ENCODE data around the gene SDC4. TPM values are rescaled to one million over a fixed set of nuclear protein-coding genes. Genes with fewer than 3 reads are reported as not detected.
A peak's percentile ranks its signal among the peaks of the same experiment; 100 is the strongest.

SDC4 gene
- total RNA-seq, 2 donors from 2014 or later, result 71.4 to 95.2 TPM

DNA sequence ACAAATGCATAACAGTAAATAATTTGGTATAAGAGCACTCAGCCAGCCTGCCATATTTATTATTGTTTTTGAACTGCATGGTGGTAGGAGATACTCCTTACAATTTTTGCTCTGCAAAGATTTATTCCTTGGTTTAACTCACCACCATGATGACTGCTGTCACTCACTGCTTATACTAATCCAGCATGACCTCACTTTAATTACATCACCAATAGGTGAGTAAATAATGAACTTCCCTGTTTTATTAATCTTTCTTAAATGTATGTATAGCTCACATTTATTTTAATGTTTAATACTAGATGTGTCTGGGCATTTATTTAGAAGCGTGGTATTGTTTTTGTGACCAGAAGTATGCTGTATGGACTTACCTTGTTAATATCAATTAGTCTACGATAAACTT lies 42.7 kb upstream of the SDC4 start:
- Histone ChIP-seq H3K4me1 (no peaks in the 10 kb centered on the region), H3K27me3 (no peaks in the 10 kb centered on the region), H3K36me3 (no peaks in the 10 kb centered on the region), H3K4me3 (no peak overlapping the region), H3K9me3 (no peaks in the 10 kb centered on the region), H3K27ac (no peak overlapping the region)
- no peak for DNase-seq (ENCODE audit: low spot score)
- TF ChIP-seq CTCF (IDR thresholded peaks at IDR 0.05), result no peak

GRCh38 chr20:45387274-45387673 lies 39.0 kb upstream of the SDC4 start:
- H3K27ac ChIP-seq, result no peak overlapping the region
- no peaks in the 10 kb centered on the region for H3K9me3 ChIP-seq
- no peaks in the 10 kb centered on the region for H3K4me1 ChIP-seq
- DNase-seq (ENCODE audit: low spot score), result no peak
- H3K4me3 ChIP-seq, result no peak overlapping the region
- H3K36me3 ChIP-seq, result no peaks in the 10 kb centered on the region
- no peaks in the 10 kb centered on the region for H3K27me3 ChIP-seq
- no peak for TF ChIP-seq CTCF (IDR thresholded peaks at IDR 0.05)

- TF ChIP-seq CTCF (IDR thresholded peaks at IDR 0.05), result no peak
These were observed 30.0 kb upstream of the SDC4 start, which contains the start of gene TP53TG5 for GRCh38 chr20:45378191-45378590. TP53TG5 (minus strand) TSS chr20:45378325; CDS start chr20:45378236, 89 bp downstream.

DNA sequence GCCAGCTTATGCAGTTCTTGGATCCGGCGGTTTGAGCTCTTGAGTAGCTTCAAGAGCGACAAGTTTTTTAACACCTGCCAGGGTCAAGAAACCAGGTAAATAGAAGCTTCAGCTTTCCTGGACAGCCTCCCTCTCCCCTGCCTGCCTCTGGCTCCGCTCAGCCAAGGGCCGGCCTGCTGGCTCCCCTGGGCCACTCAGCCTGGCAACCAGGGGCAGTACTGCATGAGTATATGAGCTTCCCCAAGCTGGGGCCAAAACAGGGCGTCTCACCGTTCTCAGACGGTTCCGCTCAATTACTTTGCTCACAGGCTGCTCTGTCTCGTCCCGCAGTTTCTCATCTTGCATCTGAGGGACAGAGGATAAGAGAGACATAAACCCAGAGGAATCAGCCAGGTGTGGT lies 29.0 kb upstream of the SDC4 start:
- H3K27ac ChIP-seq, result no peak overlapping the region

More at GRCh38 chr20:45378191-45378590, 30.0 kb upstream of the SDC4 start, which contains the start of gene TP53TG5:
- H3K27me3 ChIP-seq, result no peaks in the 10 kb centered on the region
- no peak for DNase-seq (ENCODE audit: low spot score)
- H3K27ac ChIP-seq, result no peak within 1 kb of the TSS
- no peak within 1 kb of the TSS for H3K4me3 ChIP-seq
- H3K9me3 ChIP-seq, result no peaks in the 10 kb centered on the region
- H3K36me3 ChIP-seq, result no peaks in the 10 kb centered on the region
- H3K4me1 ChIP-seq, result peaks cover 0 to 9% of the 10 kb centered on the region in 2 donors

DNA sequence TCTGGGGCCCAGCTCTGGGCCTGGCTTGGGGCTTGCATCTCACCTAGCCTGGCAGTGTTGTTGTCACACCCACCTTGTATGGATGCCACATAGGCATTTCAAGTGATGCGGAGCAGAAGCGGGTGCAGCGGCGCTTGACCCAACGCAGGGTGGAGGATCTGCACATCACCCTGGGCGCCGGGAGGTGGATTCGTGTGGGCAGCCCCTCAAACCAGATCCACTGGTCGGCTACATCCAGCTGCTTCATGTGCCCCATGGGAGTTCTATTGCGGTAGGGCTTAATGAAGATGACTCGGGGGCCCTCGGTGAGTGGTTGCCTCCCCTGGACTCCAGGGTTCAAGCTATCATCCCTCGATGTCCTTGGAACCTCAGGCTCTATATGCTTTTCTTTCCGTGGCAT lies 26.7 kb upstream of the SDC4 start:
- H3K9me3 ChIP-seq, result no peaks in the 10 kb centered on the region
- H3K27me3 ChIP-seq, result no peaks in the 10 kb centered on the region
- no peak overlapping the region for H3K27ac ChIP-seq
- no peak for TF ChIP-seq CTCF (IDR thresholded peaks at IDR 0.05)
- no peak overlapping the region for H3K4me3 ChIP-seq
- DNase-seq (ENCODE audit: low spot score), result no peak
- peaks cover 0 to 17% of the 10 kb centered on the region in 2 donors for H3K4me1 ChIP-seq
- no peaks in the 10 kb centered on the region for H3K36me3 ChIP-seq

More for the DNA sequence above, 29.0 kb upstream of the SDC4 start:
- Histone ChIP-seq H3K4me1 (peaks cover 0 to 17% of the 10 kb centered on the region in 2 donors), H3K4me3 (no peak overlapping the region), H3K36me3 (no peaks in the 10 kb centered on the region), H3K27me3 (no peaks in the 10 kb centered on the region), H3K9me3 (no peaks in the 10 kb centered on the region)
- no peak for DNase-seq (ENCODE audit: low spot score)
- TF ChIP-seq CTCF (IDR thresholded peaks at IDR 0.05), result no peak

- Histone ChIP-seq H3K9me3 (no peaks in the 10 kb centered on the region), H3K36me3 (no peaks in the 10 kb centered on the region), H3K27me3 (no peaks in the 10 kb centered on the region), H3K27ac (peak overlapping the region; percentile 71 to 81), H3K4me3 (peak overlapping the region in 1 of 2 donors; percentile 64), H3K4me1 (peaks cover 0 to 17% of the 10 kb centered on the region in 2 donors)
- no peak for DNase-seq (ENCODE audit: low spot score)
- peak; percentile 6 to 46 for TF ChIP-seq CTCF (IDR thresholded peaks at IDR 0.05)
These were observed 25.9 kb upstream of the SDC4 start for GRCh38 chr20:45374101-45374467.
